Heart left ventricle (tissue), 16 donors: ENCODE measurements around the gene B3GALT5. TPM values are rescaled to one million over a fixed set of nuclear protein-coding genes. Genes with fewer than 3 reads are reported as not detected.

Experiments used
- ATAC-seq, 4 donors: fragments of 200-7000 bp; cut with Tn5 transposase; one replicate each; pipeline ENCODE4 v1.9.1; 2020 to 2022; ENCODE audit warnings: moderate library complexity in 4 of 4, mild to moderate bottlenecking in 3 of 4, moderate number of reproducible peaks in 1 of 4
- DNase-seq, 5 donors: peaks; one replicate each; pipeline ENCODE4 v3.0.0-alpha.2; 2020
- H3K27ac ChIP-seq, 12 donors: fragments of 200-600 bp; sonication (generic) in 4 of 12; one replicate each; pipeline versions ENCODE4 v1.5.0 to v1.8.0; 2016 to 2022; ENCODE audit warnings: mild to moderate bottlenecking in 2 of 12
- H3K27me3 ChIP-seq, 9 donors: fragments of 200-600 bp; sonication (generic) in 2 of 9; one replicate each; pipeline versions ENCODE4 v1.5.1 to v1.8.0; 2016 to 2022; ENCODE audit warnings: mild to moderate bottlenecking in 3 of 9
- H3K36me3 ChIP-seq, 9 donors: fragments of 200-600 bp; sonication (generic) in 2 of 9; one replicate each; pipeline versions ENCODE4 v1.5.0 to v1.8.0; 2018 to 2022; ENCODE audit warnings: mild to moderate bottlenecking in 2 of 9
- H3K4me1 ChIP-seq, 12 donors: fragments of 200-600 bp; sonication (generic) in 4 of 12; one replicate each; pipeline versions ENCODE4 v1.5.0 to v1.8.0; 2016 to 2022; ENCODE audit warnings: mild to moderate bottlenecking in 3 of 12
- H3K4me3 ChIP-seq, 12 donors: fragments of 200-600 bp; sonication (generic) in 4 of 12; one replicate each; pipeline versions ENCODE4 v1.5.0 to v1.8.0; 2017 to 2022; ENCODE audit warnings: mild to moderate bottlenecking in 9 of 12, moderate library complexity in 4 of 12
- H3K9me3 ChIP-seq, 12 donors: fragments of 200-600 bp; sonication (generic) in 4 of 12; one replicate each; pipeline versions ENCODE4 v1.5.0 to v1.8.0; 2016 to 2022; ENCODE audit warnings: mild to moderate bottlenecking in 1 of 12
- CTCF ChIP-seq, 12 donors: fragments of 200-600 bp; sonication (generic) in 4 of 12; IDR thresholded peaks; one replicate each; pipeline versions ENCODE4 v1.5.0 to v1.8.0; 2018 to 2022; ENCODE audit warnings: antibody characterized with exemption in 12 of 12, mild to moderate bottlenecking in 5 of 12
- POLR2A ChIP-seq, 2 donors: fragments of 450-650 bp; IDR thresholded peaks; one replicate each; pipeline ENCODE4 v1.6.1; 2017; ENCODE audit warnings: antibody characterized with exemption in 2 of 2, mild to moderate bottlenecking in 2 of 2, moderate library complexity in 2 of 2
- WGBS, 4 donors: extraction: QIAGEN DNeasy Blood & Tissue Kit in 2 of 4; methylation state at CpG; one replicate each; pipeline versions ENCODE4 v1.1.5 to v1.1.7; 2013 to 2018; 5-methylcytosine and 5-hydroxymethylcytosine counted together
- intact Hi-C, 10 donors: fragments of 100-400 bp; cut with DNase I; formaldehyde crosslinking; loops; one replicate each; pipeline versions ENCODE4 v1.11.1 to v1.14.2; 2022
- polyA plus RNA-seq, 2 donors: library from polyadenylated mRNA; stranded (reverse); fragments of 200-250 nt; gene quantifications; one replicate each; pipeline ENCODE4 v1.2.3, GENCODE V29; 2013
- total RNA-seq, 9 donors: library from RNA; depleted of rRNA in 2 of 9; stranded (reverse); fragments of >200 nt in 2 of 9; fragmentation: NEBNext Ultra II Directional in 3 of 9; extraction: Animal tissue kit (Norgen Biotek cat#: 25700) in 3 of 9; gene quantifications; one replicate each; pipeline versions ENCODE4 v1.1.0 to v1.2.4, GENCODE V29; 2016 to 2023
- donor health status: ischemic (EF 13 %, LVEDD 7.1; RV severe dilation, severe dysfunction).
- donor health status: healthy with polysubstance abuse.
- donor health status: DM: no; HTN: yes; CAD: no.
- donor health status: DM: no; HTN: no; CAD: no.
- donor health status: ischemic (EF 25% LVEDD 6.9; RV normal size, moderate dysfunction).
- donor health status: ischemic (EF 25% LVEDD 5.7; RV mildly dilated, moderate dysfunction).
- donor health status: healthy.
- donor health status: DM: yes; HTN: yes; CAD: no.
- donor health status: ischemic (EF 35%, LVEDD 5.7; RV mildly dilated, moderate dysfunction).
- donor health status: nonischemic (EF 11% LVEDD 7.7; RV severe dilation, severe dysfunction).
- donor health status: DM: yes; HTN: yes; CAD: no.
- donor health status: PGD.
- donor health status: ischemic (EF 29% LVEDD 5.4; RV normal size, mild dysfunction).
- donor health status: nonischemic (EF 23%, LVEDD 6.1; RV moderate dilation, normal function).

B3GALT5 gene
- total and polyA plus RNA-seq, 11 donors = 0.01 to 0.71 (median 0.07) TPM; not detected in 2

GRCh38 chr21:39651206-39651605 lies 38.5 kb downstream of the B3GALT5 start:
- no peaks in the 10 kb centered on the region for H3K36me3 ChIP-seq
- ATAC-seq = no peak
- no peak for DNase-seq
- no peak overlapping the region for H3K27ac ChIP-seq
- 84 to 96% (median 87%) methylated on average over 3 of the region's 3 CpGs for WGBS, 4 donors
- peaks cover 0 to 20% (median 0%) of the 10 kb centered on the region in 12 donors for H3K9me3 ChIP-seq
- TF ChIP-seq CTCF (IDR thresholded peaks at IDR 0.05) (no peak), POLR2A (IDR thresholded peaks at IDR 0.05) (no peak)
- intact Hi-C loops = no loop called here
- no peaks in the 10 kb centered on the region for H3K4me1 ChIP-seq
- H3K4me3 ChIP-seq = no peak overlapping the region
- H3K27me3 ChIP-seq = no peaks in the 10 kb centered on the region

- 79 to 95% (median 87%) methylated on average over 3 of the region's 3 CpGs for WGBS, 4 donors
- Histone ChIP-seq H3K27ac (no peak overlapping the region), H3K4me1 (peaks cover 0 to 6% (median 4%) of the 10 kb centered on the region in 12 donors), H3K4me3 (no peak overlapping the region), H3K9me3 (peaks cover 0 to 20% (median 0%) of the 10 kb centered on the region in 12 donors), H3K36me3 (no peaks in the 10 kb centered on the region), H3K27me3 (no peaks in the 10 kb centered on the region)
- intact Hi-C loops = no loop called here
- ATAC-seq = no peak
- no peak for TF ChIP-seq CTCF (IDR thresholded peaks at IDR 0.05)
- no peak for TF ChIP-seq POLR2A (IDR thresholded peaks at IDR 0.05)
- no peak for DNase-seq
These were observed 42.2 kb downstream of the B3GALT5 start for GRCh38 chr21:39654951-39655350.

GRCh38 chr21:39655589-39655988 lies 42.8 kb downstream of the B3GALT5 start:
- TF ChIP-seq CTCF (IDR thresholded peaks at IDR 0.05) = no peak
- TF ChIP-seq POLR2A (IDR thresholded peaks at IDR 0.05) = no peak
- H3K9me3 ChIP-seq = peaks cover 0 to 20% (median 0%) of the 10 kb centered on the region in 12 donors
- 85 to 91% (median 89%) methylated on average over 11 of the region's 11 CpGs for WGBS, 4 donors
- H3K27ac ChIP-seq = no peak overlapping the region
- no peak for ATAC-seq
- no peaks in the 10 kb centered on the region for H3K36me3 ChIP-seq
- no peak overlapping the region for H3K4me3 ChIP-seq
- H3K27me3 ChIP-seq = no peaks in the 10 kb centered on the region
- intact Hi-C loops = no loop called here
- DNase-seq = no peak
- H3K4me1 ChIP-seq = peaks cover 0 to 12% (median 9%) of the 10 kb centered on the region in 12 donors

- H3K9me3 ChIP-seq = peaks cover 0 to 20% (median 0%) of the 10 kb centered on the region in 12 donors
- 68 to 77% (median 76%) methylated on average over 8 of the region's 8 CpGs for WGBS, 4 donors
- no peak overlapping the region for H3K4me3 ChIP-seq
- H3K36me3 ChIP-seq = no peaks in the 10 kb centered on the region
- peaks cover 0 to 16% (median 10%) of the 10 kb centered on the region in 12 donors for H3K4me1 ChIP-seq
- DNase-seq (no peak), ATAC-seq (no peak)
- no peaks in the 10 kb centered on the region for H3K27me3 ChIP-seq
- intact Hi-C loops = no loop called here
- TF ChIP-seq CTCF (IDR thresholded peaks at IDR 0.05) (no peak), POLR2A (IDR thresholded peaks at IDR 0.05) (no peak)
- H3K27ac ChIP-seq = no peak overlapping the region
These were observed 43.5 kb downstream of the B3GALT5 start for GRCh38 chr21:39656209-39656608.
